Small intestine (tissue), 7 donors: Measurements from ENCODE around the gene MUC13. TPM values are rescaled to one million over a fixed set of nuclear protein-coding genes. Genes with fewer than 3 reads are reported as not detected.
A peak's percentile ranks its signal among the peaks of the same experiment; 100 is the strongest.

ENCODE experiments used
- DNase-seq, 2 donors: peaks; one replicate each; pipeline versions ENCODE4 v3.0.0 to v3.0.0-alpha.2; 2013
- FAIRE-seq: peaks from 2 replicates; lab custom pipeline; 2012; peaks lifted over from hg19 to GRCh38; lab: Jason Lieb, UNC
- H3K27ac ChIP-seq, 3 donors: one replicate each; pipeline ENCODE4 v1.5.1; 2013; ENCODE audit warnings: low read length in 2 of 3, mild to moderate bottlenecking in 2 of 3, control low read depth in 1 of 3, inconsistent platforms in 1 of 3, low read depth in 1 of 3, moderate library complexity in 1 of 3
- H3K27me3 ChIP-seq, 3 donors: one replicate each; pipeline ENCODE4 v1.6.1; 2013; ENCODE audit warnings: low read length in 3 of 3, inconsistent platforms in 1 of 3; ENCODE audit not compliant: control insufficient read depth in 3 of 3, insufficient read depth in 3 of 3
- H3K36me3 ChIP-seq, 3 donors: one replicate each; pipeline ENCODE4 v1.6.1; 2013; ENCODE audit warnings: low read length in 3 of 3, inconsistent platforms in 1 of 3, low read depth in 1 of 3, mild to moderate bottlenecking in 1 of 3, moderate library complexity in 1 of 3; ENCODE audit not compliant: control insufficient read depth in 3 of 3, insufficient read depth in 2 of 3
- H3K4me1 ChIP-seq, 3 donors: one replicate each; pipeline ENCODE4 v1.6.1; 2013; ENCODE audit warnings: low read length in 2 of 3, inconsistent platforms in 1 of 3, low read depth in 1 of 3, mild to moderate bottlenecking in 1 of 3, moderate library complexity in 1 of 3; ENCODE audit not compliant: control insufficient read depth in 3 of 3, insufficient read depth in 2 of 3
- H3K4me3 ChIP-seq, 3 donors: one replicate each; pipeline ENCODE4 v1.5.1; 2013; ENCODE audit warnings: low read length in 3 of 3, control low read depth in 1 of 3, inconsistent platforms in 1 of 3, low read depth in 1 of 3, mild to moderate bottlenecking in 1 of 3, moderate library complexity in 1 of 3
- H3K9me3 ChIP-seq, 2 donors: one replicate each; pipeline ENCODE4 v1.6.1; 2013; ENCODE audit warnings: low read depth in 1 of 2, low read length in 1 of 2; ENCODE audit not compliant: control insufficient read depth in 2 of 2, insufficient read depth in 1 of 2
- WGBS, 3 donors: extraction: QIAGEN DNeasy Blood & Tissue Kit; methylation state at CpG; one replicate each; pipeline ENCODE4 v1.1.7; 2013; 5-methylcytosine and 5-hydroxymethylcytosine counted together
- polyA plus RNA-seq, 4 donors: library from polyadenylated mRNA; stranded (reverse) in 3 of 4; unstranded in 1 of 4; fragments of 200-250 nt in 3 of 4; fragments of 120-200 nt in 1 of 4; gene quantifications; one replicate each; pipeline versions ENCODE4 v1.2.1 to v1.2.3, GENCODE V29; 2013
- donor health status: healthy with polysubstance abuse.
- donor health status: control.
- donor health status: control.
- donor health status: Bipolar disorder and iron deficiency.
- donor health status: healthy.

Gene MUC13
- polyA plus RNA-seq, 4 donors = 178 to 1,389 (median 408) TPM

DNA sequence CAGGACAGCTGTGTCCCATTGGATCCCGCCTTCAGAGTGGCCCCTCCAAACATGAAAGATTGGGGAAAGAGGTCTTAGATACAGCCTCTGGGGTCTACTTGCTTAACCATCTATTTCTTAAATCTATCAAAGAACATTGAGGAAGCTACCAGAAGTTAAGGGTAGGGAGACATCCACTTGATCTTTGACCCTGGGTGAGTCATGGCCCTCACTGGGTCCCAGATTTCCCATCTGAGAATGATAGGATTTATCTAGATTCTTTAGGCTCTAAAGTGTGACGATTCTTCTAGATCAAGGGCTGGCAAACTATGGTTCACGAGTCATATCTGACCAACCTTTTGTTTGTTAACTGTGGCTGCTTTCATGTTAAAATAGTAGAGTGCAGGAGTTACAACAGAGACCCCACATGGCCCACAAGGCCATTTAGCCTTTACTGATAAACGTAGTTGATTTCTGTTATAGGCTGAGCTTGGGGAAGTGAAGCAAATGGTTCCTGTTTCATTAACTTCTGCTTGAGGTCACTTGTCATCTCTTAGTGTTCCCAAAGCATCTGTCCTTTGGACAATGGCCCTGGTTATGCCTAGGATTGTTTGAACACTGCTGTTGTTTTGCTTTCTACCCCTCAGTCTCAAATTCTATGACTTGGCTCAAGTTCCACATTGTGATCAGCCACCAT lies 8.0 kb downstream of the MUC13 start:
- DNase-seq = peak in 1 of 2 donors; percentile 53
- 42 to 67% (median 48%) methylated on average over 4 of the region's 4 CpGs for WGBS, 3 donors
- H3K36me3 ChIP-seq = peaks cover 5 to 48% (median 17%) of the 10 kb centered on the region in 3 donors

GRCh38 chr3:124924741-124925140 lies 9.8 kb downstream of the MUC13 start:
- Histone ChIP-seq H3K27ac (no peak overlapping the region), H3K4me3 (no peak overlapping the region), H3K27me3 (peaks cover 0 to 2% (median 0%) of the 10 kb centered on the region in 3 donors), H3K9me3 (no peaks in the 10 kb centered on the region), H3K4me1 (peaks cover 0 to 17% (median 7%) of the 10 kb centered on the region in 3 donors), H3K36me3 (peaks cover 5 to 56% (median 26%) of the 10 kb centered on the region in 3 donors)
- WGBS, 3 donors = 76 to 91% (median 81%) methylated on average over 2 of the region's 2 CpGs
- FAIRE-seq = no peak
- no peak for DNase-seq

More for the DNA sequence above, 8.0 kb downstream of the MUC13 start:
- no peak for FAIRE-seq
- Histone ChIP-seq H3K4me3 (peak overlapping the region in 1 of 3 donors; percentile 89), H3K9me3 (no peaks in the 10 kb centered on the region), H3K27ac (peak overlapping the region; percentile 14 to 98 (median 37)), H3K4me1 (peaks cover 0 to 17% (median 7%) of the 10 kb centered on the region in 3 donors), H3K27me3 (peaks cover 0 to 2% (median 0%) of the 10 kb centered on the region in 3 donors)

GRCh38 chr3:124923833-124924232 lies 10.7 kb downstream of the MUC13 start:
- Histone ChIP-seq H3K4me3 (no peak overlapping the region), H3K36me3 (peaks cover 5 to 55% (median 30%) of the 10 kb centered on the region in 3 donors), H3K9me3 (no peaks in the 10 kb centered on the region), H3K4me1 (peaks cover 0 to 12% (median 7%) of the 10 kb centered on the region in 3 donors), H3K27me3 (peaks cover 0 to 2% (median 0%) of the 10 kb centered on the region in 3 donors), H3K27ac (peak overlapping the region in 1 of 3 donors; percentile 14)
- DNase-seq (no peak), FAIRE-seq (no peak)

DNA sequence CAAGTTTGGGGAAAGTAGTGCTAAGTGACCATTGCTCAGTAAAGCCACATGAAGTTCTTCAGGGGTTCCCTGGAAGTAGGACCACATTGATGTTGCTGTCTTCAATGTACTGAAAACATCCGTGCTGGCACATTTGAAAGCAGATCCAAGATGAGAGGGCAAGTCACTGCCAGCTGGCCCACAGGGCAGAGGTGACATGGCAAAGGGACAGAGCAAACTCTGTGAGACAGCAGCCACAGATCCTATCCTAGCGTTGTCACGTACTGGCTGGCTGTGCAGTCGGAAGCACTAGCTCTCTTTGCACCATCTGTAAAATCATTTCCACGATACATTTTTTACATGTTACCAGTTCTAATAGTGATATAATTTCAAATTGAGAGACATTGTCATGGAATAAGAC lies 13.8 kb downstream of the MUC13 start:
- WGBS, 3 donors = 86 to 95% (median 94%) methylated on average over 5 of the region's 5 CpGs
- H3K4me3 ChIP-seq = no peak overlapping the region
- H3K27me3 ChIP-seq = peaks cover 0 to 2% (median 0%) of the 10 kb centered on the region in 3 donors
- FAIRE-seq (no peak), DNase-seq (no peak)
- H3K27ac ChIP-seq = no peak overlapping the region
- H3K36me3 ChIP-seq = peaks cover 5 to 63% (median 29%) of the 10 kb centered on the region in 3 donors
- H3K9me3 ChIP-seq = no peaks in the 10 kb centered on the region
- H3K4me1 ChIP-seq = no peaks in the 10 kb centered on the region

DNA sequence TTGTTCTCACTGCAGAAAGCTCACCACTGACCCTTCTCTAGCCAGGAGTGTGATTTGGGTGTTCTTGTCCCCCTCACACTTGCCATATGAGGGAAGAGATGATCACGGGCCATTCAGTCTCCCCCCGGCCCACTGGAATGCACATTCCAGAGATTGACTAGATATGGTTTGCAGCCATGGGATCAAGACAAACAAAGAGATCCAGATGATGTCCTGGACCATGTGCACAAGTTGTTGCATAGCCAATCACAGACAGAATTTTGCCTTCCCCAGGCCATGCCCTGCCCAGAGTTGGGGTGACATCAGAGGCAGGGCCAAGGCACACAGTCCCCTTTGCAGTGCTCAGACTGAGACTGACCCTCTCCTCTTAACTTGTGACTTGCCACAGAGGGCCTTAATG lies 14.8 kb downstream of the MUC13 start:
- Histone ChIP-seq H3K36me3 (peaks cover 5 to 69% (median 29%) of the 10 kb centered on the region in 3 donors), H3K27me3 (peaks cover 0 to 2% (median 0%) of the 10 kb centered on the region in 3 donors), H3K4me3 (no peak overlapping the region), H3K27ac (no peak overlapping the region), H3K9me3 (no peaks in the 10 kb centered on the region), H3K4me1 (no peaks in the 10 kb centered on the region)
- 60 to 83% (median 80%) methylated on average over 2 of the region's 2 CpGs for WGBS, 3 donors
- FAIRE-seq = no peak
- DNase-seq = no peak

GRCh38 chr3:124918524-124918923 lies 16.0 kb downstream of the MUC13 start:
- 86 to 93% (median 93%) methylated on average over 2 of the region's 2 CpGs for WGBS, 3 donors
- FAIRE-seq (no peak), DNase-seq (no peak)
- Histone ChIP-seq H3K4me1 (no peaks in the 10 kb centered on the region), H3K27ac (no peak overlapping the region), H3K27me3 (no peaks in the 10 kb centered on the region), H3K36me3 (peaks cover 4 to 78% (median 28%) of the 10 kb centered on the region in 3 donors), H3K4me3 (no peak overlapping the region), H3K9me3 (no peaks in the 10 kb centered on the region)

DNA sequence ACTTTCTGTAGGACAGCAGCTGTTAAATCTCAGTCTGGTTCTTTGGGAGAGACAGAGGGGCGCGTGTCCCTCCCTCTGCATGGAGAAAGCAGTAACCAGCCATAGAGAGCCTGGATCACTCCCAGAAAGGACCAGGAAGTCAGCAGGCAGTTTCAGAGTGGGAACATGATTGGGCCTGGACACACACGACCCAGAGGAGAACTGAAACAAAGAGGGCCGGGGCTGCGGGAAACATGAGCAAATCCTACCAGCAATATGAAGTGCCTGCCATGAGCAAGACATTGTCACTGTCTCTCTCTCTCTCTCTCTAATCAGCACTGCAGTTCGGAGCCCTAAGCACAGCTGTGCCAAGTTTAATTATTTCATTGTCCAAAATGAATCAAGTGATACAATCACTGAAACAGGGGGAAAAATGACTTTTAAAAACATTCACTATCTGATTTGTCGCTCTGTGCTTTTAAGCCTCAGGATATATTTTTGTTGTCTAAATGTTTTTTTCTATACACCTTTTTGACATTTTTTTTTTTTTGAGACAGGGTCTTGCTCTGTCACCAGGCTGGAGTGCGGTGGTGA lies 17.6 kb downstream of the MUC13 start:
- Histone ChIP-seq H3K4me3 (no peak overlapping the region), H3K27me3 (no peaks in the 10 kb centered on the region), H3K36me3 (peaks cover 4 to 91% (median 24%) of the 10 kb centered on the region in 3 donors), H3K27ac (no peak overlapping the region), H3K9me3 (no peaks in the 10 kb centered on the region), H3K4me1 (no peaks in the 10 kb centered on the region)
- FAIRE-seq (no peak), DNase-seq (no peak)
- 65 to 87% (median 80%) methylated on average over 8 of the region's 8 CpGs for WGBS, 3 donors

GRCh38 chr3:124915254-124915653 lies 19.3 kb downstream of the MUC13 start:
- Histone ChIP-seq H3K9me3 (no peaks in the 10 kb centered on the region), H3K36me3 (peaks cover 4 to 85% (median 22%) of the 10 kb centered on the region in 3 donors), H3K4me3 (no peak overlapping the region), H3K27me3 (no peaks in the 10 kb centered on the region), H3K27ac (no peak overlapping the region), H3K4me1 (no peaks in the 10 kb centered on the region)
- FAIRE-seq (no peak), DNase-seq (no peak)
- 95 to 98% (median 96%) methylated on average over 3 of the region's 3 CpGs for WGBS, 3 donors
